GM20431 (cell line): Measurements from ENCODE around the gene ADD2.

ENCODE experiments used
- in situ Hi-C: fragments of 300-500 bp; cut with MseI, MboI; formaldehyde crosslinking; loops from one replicate; pipeline ENCODE4 v1.15.0; 2020; ENCODE audit warnings: low sequenced_read_pairs; ENCODE audit not compliant: unreplicated experiment

The ADD2 gene

GRCh38 chr2:70728128-70728527, 39.9 kb downstream of the ADD2 start:
- in situ Hi-C loops = no loop called here

DNA sequence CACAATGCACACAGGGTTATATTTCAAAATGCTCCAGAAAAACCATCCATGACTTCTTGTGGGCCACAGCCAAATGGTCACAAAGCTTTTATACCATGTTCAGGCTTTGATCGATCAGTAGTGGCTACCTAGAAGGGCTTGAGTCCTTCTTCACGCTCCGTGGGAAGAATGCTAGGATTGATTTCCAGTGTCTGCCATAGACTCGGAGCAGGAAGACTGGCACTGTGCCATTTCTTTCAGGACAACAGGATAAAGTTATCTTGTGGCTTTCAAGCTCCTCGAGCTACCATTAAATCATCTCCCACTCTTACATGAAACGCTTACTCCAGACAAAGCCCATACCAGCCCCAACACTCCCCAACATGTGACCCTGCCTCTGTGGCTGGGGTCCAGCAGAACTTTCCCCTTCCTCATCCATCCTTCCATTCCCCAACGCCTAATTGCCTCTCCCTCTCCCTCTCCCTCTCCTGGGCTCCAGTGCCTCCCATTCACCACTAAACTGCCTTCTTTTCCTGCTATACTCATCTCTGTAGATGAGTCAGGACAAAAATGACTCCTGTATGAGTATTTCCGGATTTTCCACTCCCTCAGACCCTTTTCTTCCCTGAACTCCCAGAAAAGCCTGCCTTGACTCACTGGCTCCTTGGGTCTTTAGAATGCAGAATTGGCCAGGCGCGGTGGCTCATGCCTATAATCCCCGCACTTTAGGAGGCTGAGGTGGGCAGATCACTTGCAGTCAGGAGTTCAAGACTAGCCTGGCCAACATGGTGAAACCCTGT, 40.9 kb downstream of the ADD2 start:
- in situ Hi-C loops = no loop called here

GRCh38 chr2:70725505-70725904, 42.5 kb downstream of the ADD2 start:
- in situ Hi-C loops = no loop called here

GRCh38 chr2:70724366-70724765, 43.6 kb downstream of the ADD2 start:
- in situ Hi-C loops = no loop called here

- in situ Hi-C loops = no loop called here
Observed at GRCh38 chr2:70723286-70723885, 44.6 kb downstream of the ADD2 start.

DNA sequence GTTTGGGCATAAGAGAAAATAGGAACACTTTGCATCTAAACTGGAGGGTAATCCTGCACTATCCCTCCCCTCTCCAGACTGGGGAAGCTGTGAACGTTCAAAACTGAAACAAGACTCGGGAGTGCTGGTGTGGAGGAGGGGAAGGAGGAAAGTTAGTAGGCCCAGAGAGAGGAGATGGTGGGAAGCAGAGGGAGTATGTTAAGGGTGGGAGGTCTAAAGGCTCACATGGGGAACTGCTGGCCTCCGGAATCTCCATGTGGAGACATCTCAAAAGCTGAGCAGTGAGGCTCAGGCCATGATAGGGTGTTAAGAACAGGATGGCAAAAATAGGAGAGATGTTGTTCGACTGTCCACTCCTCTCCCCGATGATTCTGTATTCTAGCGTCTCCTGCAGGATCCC, 47.9 kb downstream of the ADD2 start:
- in situ Hi-C loops = no loop called here

GRCh38 chr2:70719231-70719630, 48.8 kb downstream of the ADD2 start:
- in situ Hi-C loops = no loop called here

DNA sequence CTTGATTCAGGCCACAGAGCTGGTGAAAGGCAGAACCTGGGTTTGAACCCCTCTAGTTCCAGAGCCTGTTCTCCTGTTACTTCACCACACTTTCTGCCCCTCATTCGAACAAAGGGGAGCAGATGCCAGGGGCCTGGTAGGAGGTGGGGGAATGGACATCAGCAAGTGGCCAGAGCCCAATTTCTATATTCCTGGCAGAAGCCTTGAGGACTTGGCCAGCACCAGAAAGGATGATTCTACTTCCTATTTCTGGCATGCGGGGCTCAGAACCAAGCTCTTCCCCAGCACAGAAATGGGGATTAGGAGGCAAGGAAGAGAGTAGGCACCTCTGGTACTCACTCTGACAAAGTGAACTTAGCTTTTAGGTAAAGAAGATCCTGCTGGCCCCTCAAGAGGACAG, 49.3 kb downstream of the ADD2 start:
- in situ Hi-C loops = no loop called here

GRCh38 chr2:70718241-70718640, 49.8 kb downstream of the ADD2 start:
- in situ Hi-C loops = no loop called here

GRCh38 chr2:70717431-70718038, 50.5 kb downstream of the ADD2 start:
- in situ Hi-C loops = no loop called here

- in situ Hi-C loops = no loop called here
Observed at GRCh38 chr2:70716951-70717350, 51.0 kb downstream of the ADD2 start.

DNA sequence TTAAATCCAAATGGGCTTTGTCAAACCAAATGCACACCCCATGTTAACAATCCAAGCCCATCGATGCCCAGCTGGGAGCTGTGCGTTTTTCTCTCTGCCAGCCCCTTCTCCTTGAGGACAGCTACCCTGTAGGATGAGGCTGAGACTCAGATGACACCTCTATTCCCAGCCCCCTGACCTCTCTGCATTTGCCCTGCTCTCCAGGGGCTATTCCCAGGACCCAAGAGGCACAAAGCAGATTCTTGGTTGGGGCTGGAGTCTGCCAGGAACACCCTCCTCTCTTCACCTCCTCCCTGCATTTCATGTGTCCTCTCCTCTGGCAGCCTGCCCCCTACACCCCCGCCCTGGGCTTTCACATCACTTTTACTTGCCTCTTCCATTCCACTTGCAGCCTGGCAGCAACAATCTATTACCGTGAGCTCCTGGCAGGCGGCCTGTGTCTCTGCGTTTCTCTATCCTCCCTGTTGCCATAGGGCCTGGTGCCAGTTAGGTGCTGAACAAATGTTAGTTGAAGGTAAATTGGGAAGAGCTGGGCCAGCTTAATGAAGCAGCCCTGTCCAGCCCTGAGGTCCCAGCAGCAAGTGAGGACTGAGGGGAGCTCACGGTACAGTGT, 51.8 kb downstream of the ADD2 start:
- in situ Hi-C loops = no loop called here

DNA sequence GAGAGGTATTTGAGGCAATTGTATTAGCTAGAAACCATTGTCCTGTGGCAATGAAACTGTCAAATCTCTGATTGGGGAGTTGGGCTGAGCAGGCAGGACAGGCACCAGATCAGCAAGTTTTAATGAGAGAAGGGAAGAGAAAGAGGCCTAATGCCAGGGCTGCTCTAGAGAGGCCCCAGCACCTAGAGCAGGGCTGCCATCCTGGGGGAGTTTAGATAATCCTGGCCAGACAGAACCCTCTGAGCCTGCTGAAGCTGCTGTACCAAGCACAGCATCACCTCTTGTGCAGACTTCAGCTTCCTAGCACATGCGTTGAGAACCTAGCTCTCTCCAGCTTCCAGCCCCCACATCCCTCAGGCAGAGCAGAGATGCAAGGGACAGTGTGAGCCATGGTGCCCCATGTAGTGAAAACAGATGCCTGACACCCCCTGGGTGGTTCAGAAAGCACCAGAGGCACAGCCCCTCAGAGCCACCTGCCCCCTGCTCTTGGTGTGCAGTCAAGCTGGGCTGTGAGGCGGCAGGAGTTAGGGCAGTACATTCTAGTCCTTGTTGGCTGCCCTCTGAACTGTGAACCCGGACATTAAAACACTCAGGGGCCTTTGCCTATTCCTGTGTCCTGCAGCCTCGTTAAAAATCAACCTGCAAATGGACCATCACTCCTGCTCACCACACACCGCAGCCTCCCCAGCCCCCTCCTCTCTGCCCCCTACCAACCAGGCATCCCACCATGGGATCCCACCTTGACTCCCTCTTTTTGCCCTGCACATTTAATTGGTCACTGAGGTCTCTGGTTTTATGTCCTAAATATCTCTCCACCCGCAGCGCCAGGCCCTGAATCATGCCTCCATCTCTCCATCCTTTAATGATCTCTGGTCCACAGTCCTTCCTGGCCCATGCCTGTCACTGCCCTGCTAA, 52.7 kb downstream of the ADD2 start:
- in situ Hi-C loops = no loop called here

DNA sequence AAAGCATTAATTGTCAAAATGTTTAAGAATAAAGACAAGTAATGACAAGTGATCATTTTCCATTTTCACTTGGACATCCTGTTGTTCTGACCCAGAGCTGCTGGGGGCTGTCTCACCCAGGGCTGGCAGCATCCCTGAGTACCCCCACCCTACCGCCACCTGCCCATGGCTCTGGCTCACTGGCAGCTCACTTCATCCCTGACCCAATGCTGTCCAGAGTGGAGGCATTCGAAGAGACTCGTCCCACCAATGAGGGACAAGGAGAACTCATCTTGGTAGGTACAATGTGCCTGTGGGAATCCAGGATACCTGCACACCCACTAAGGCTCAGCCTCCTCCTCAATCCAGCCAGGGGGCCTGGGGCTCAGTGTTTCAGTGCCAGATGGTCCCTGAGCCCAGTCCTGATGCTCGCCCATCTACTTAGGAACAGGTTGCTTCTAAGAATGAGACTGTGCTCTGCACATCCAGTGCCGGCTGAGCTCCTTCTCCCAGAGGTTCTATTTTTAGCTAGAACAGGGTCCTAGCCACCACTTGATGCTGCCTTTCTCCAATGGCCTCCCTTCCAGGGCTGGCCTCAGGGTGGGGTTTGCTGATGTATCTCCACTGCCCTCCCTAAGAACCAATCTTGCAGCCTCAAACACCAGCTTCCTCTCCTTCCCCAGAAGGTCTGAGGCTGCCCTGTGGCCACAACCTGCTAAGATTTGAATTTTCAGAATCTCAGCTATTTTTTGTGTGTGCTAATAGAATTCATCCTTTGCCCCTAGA, 53.7 kb downstream of the ADD2 start:
- in situ Hi-C loops = no loop called here

DNA sequence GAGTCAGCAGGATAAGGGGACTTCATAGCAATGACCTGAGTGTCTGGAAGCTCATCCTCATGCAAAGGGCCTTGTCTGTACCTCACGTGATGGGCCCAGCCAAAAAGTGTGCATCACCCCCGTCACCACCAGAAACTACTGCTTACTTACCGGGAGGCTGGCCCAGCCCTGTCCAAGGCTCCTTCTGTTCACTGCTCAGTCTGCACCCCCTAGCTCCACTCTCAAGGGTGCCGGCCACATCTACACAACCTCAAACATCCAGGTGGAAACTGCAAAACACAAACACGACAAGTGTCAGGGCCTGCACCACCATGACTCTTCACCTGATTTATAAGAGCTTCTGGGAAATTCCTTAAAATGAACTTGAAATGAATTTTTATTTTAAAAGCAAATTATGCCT, 55.1 kb downstream of the ADD2 start:
- in situ Hi-C loops = no loop called here

GRCh38 chr2:70711191-70711590, 56.8 kb downstream of the ADD2 start:
- in situ Hi-C loops = no loop called here

DNA sequence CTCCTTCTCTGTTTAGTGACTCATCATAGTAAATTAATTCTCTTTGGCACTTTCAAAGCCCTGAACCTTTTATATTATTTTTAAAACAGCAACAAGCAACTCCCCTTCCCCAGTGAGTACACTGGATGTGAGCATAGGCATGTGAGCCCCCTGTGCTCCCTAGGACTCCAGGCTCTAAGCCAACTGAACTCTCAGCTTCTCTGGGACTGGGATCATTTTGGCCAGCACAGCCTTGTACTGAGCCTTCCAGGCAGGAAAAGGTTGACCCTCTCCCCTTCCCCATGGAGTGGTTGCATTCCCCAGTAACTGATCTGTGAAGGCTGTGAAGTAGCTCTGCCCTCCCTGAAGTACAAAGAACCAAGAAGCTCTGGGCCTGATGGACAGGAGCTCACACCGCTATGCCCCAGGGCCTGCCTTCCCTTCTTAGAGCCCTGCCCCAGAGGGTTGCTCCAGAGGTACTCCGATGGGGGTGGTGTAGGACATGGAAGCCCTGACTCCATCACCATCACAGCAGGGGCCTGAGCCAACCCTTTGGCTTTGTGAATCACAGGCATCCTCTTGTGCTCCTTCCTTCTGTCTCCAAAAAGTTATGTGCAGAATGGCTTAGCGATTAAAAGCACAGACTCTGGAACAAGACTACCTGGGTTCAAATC, 57.8 kb downstream of the ADD2 start:
- in situ Hi-C loops = no loop called here

GRCh38 chr2:70709275-70710037, 58.5 kb downstream of the ADD2 start:
- in situ Hi-C loops = no loop called here
